PC-9 (cell line): ENCODE measurements around the gene TXNDC2. TPM values are rescaled to one million over a fixed set of nuclear protein-coding genes. Genes with fewer than 3 reads are reported as not detected.
A peak's percentile ranks its signal among the peaks of the same experiment; 100 is the strongest.
"Not testable (repeated sequence)": the region's sequence is repeated elsewhere in the genome, so short reads cannot be mapped to it uniquely, and the experiment has no call there.

Source experiments
- BruUV-seq: library from RNA; stranded (reverse); fragments of 400-500 nt; replicated peaks from 2 replicates; lab custom pipeline; 2021; lab: Mats Ljungman, UMichigan
- CTCF ChIA-PET: fragments of 300-600 bp; sonication (Branson Sonifier 250); formaldehyde crosslinking; loops from one replicate; lab custom pipeline; 2022; ENCODE audit warnings: antibody characterized with exemption; lab: Charles Lee
- POLR2A ChIA-PET: fragments of 300-600 bp; sonication (Branson Sonifier 250); formaldehyde crosslinking; loops from one replicate; lab custom pipeline; 2022; ENCODE audit warnings: antibody characterized with exemption; ENCODE audit not compliant: unreplicated experiment; lab: Charles Lee
- DNase-seq, 2 experiments: peaks; one replicate each; pipeline versions ENCODE4 v3.0.0 to v3.0.0-alpha.2; 2015 to 2022; ENCODE audit warnings: mixed read lengths in 1 of 2
- H2AFZ ChIP-seq: fragments of 200-600 bp; sonication (generic); 2 replicates; pipeline ENCODE4 v1.8.1; 2017; ENCODE audit warnings: antibody characterized with exemption
- H3F3A ChIP-seq: fragments of 200-600 bp; sonication (generic); 2 replicates; pipeline ENCODE4 v1.8.1; 2017; ENCODE audit warnings: antibody characterized with exemption, mild to moderate bottlenecking, low read depth; ENCODE audit not compliant: insufficient read depth
- H3K27ac ChIP-seq: fragments of 200-600 bp; sonication (generic); 2 replicates; pipeline ENCODE4 v1.6.1; 2016; ENCODE audit warnings: mixed run types
- H3K27me3 ChIP-seq: fragments of 200-600 bp; sonication (generic); 2 replicates; pipeline ENCODE4 v1.6.1; 2016; ENCODE audit warnings: low read depth, mixed run types; ENCODE audit not compliant: insufficient read depth
- H3K36me3 ChIP-seq: fragments of 200-600 bp; sonication (generic); 2 replicates; pipeline ENCODE4 v1.6.1; 2016; ENCODE audit warnings: low read depth, mixed run types
- H3K4me1 ChIP-seq: fragments of 200-600 bp; sonication (generic); replicated peaks from 2 replicates; pipeline ENCODE4 v1.6.1; 2016; ENCODE audit warnings: mixed run types; ENCODE audit not compliant: insufficient read depth
- H3K4me2 ChIP-seq: fragments of 200-600 bp; sonication (generic); 2 replicates; pipeline ENCODE4 v1.6.1; 2017; ENCODE audit warnings: mixed run types
- H3K4me3 ChIP-seq: fragments of 200-600 bp; sonication (generic); 2 replicates; pipeline ENCODE4 v1.6.1; 2016; ENCODE audit warnings: mixed run types
- H3K79me2 ChIP-seq: fragments of 200-600 bp; sonication (generic); 2 replicates; pipeline ENCODE4 v1.6.1; 2017; ENCODE audit warnings: low read depth, mixed run types
- H3K9me2 ChIP-seq: fragments of 200-600 bp; sonication (generic); 2 replicates; pipeline ENCODE4 v1.8.1; 2017; ENCODE audit warnings: mild to moderate bottlenecking; ENCODE audit not compliant: insufficient read depth
- H3K9me3 ChIP-seq: fragments of 200-600 bp; sonication (generic); 2 replicates; pipeline ENCODE4 v1.8.1; 2016; ENCODE audit warnings: low read depth; ENCODE audit not compliant: insufficient read depth
- H4K20me1 ChIP-seq: fragments of 200-600 bp; sonication (generic); 2 replicates; pipeline ENCODE4 v1.8.1; 2017; ENCODE audit not compliant: insufficient read depth
- EZH2 ChIP-seq: fragments of 200-600 bp; sonication (generic); IDR thresholded peaks from 2 replicates; pipeline ENCODE4 v1.8.0; 2017; ENCODE audit warnings: antibody characterized with exemption, low read depth
- intact Hi-C: fragments of 100-400 bp; cut with micrococcal nuclease; formaldehyde crosslinking; loops from one replicate; pipeline ENCODE4 v1.10.0; 2022; ENCODE audit not compliant: unreplicated experiment
- total RNA-seq: library from RNA; stranded (reverse); gene quantifications from 2 replicates; pipeline ENCODE4 v1.2.3, GENCODE V29; 2021
- TF ChIP-seq, protein P1 (sequence below): fragments of 200-600 bp; sonication (generic); conservative IDR thresholded peaks from 2 replicates; pipeline ENCODE4 v1.6.1; 2017; ENCODE audit warnings: mixed run types, antibody characterized with exemption, mild to moderate bottlenecking, moderate library complexity

Gene TXNDC2
- total RNA-seq, 1 experiment from 2014 or later, result 0.11 TPM

GRCh38 chr18:9898792-9899549 lies 13.2 kb downstream of the TXNDC2 start:
- no peak for TF ChIP-seq EZH2
- TF ChIP-seq, protein P1, sequence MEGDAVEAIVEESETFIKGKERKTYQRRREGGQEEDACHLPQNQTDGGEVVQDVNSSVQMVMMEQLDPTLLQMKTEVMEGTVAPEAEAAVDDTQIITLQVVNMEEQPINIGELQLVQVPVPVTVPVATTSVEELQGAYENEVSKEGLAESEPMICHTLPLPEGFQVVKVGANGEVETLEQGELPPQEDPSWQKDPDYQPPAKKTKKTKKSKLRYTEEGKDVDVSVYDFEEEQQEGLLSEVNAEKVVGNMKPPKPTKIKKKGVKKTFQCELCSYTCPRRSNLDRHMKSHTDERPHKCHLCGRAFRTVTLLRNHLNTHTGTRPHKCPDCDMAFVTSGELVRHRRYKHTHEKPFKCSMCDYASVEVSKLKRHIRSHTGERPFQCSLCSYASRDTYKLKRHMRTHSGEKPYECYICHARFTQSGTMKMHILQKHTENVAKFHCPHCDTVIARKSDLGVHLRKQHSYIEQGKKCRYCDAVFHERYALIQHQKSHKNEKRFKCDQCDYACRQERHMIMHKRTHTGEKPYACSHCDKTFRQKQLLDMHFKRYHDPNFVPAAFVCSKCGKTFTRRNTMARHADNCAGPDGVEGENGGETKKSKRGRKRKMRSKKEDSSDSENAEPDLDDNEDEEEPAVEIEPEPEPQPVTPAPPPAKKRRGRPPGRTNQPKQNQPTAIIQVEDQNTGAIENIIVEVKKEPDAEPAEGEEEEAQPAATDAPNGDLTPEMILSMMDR, result no peak
- Histone ChIP-seq H3K79me2 (no peaks in the 10 kb centered on the region), H3K27ac (peak overlapping the region; percentile 73), H3K4me2 (peak overlapping the region; percentile 63), H2AFZ (peak overlapping the region; percentile 61; the same call in 1 of the 2 replicates), H3K9me3 (no peaks in the 10 kb centered on the region), H4K20me1 (no peaks in the 10 kb centered on the region), H3K4me1 (peaks cover 25% of the 10 kb centered on the region), H3K27me3 (no peaks in the 10 kb centered on the region), H3K4me3 (no peak overlapping the region), H3K9me2 (no peaks in the 10 kb centered on the region), H3F3A (peaks cover 15% of the 10 kb centered on the region), H3K36me3 (no peaks in the 10 kb centered on the region)
- ChIA-PET CTCF (interaction anchor here (0.6 to 0.7 kb wide), 4 partner anchors 225 to 879 kb away, joined by 3 to 5 read pairs (median 4); no protein-coding TSS in a partner anchor), POLR2A (interaction anchor here (0.5 to 1.7 kb wide), 12 partner anchors 9 to 761 kb away, joined by 3 to 33 read pairs (median 7); partner anchors contain the start of gene VAPA)
- DNase-seq, result peak; percentile 56 to 99
- intact Hi-C loops, result loop anchor here (1.0 to 5.0 kb wide), 3 partner anchors 22 to 157 kb away; no protein-coding TSS in a partner anchor
- BruUV-seq, result no TSS peak

DNA sequence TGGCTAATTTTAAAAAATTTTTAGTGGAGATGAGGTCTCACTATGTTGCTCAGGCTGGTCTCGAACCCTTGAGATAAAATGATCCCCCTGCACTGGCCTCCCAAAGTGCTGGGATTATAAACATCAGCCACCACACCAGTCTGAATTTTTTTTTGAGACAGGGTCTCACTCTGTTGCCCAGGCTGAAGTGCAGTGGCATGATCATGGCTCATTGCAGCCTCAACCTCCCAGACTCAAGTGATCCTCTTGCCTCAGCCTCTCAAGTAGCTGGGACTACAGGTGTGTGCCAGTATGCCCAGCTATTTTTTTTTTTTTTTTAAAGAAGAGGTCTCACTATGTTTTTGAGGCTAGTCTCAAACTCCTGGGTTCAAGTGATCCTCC lies 13.8 kb downstream of the TXNDC2 start:
- not testable (repeated sequence) for DNase-seq, H3K79me2 ChIP-seq, H3K9me2 ChIP-seq, H2AFZ ChIP-seq, H3K9me3 ChIP-seq, H4K20me1 ChIP-seq, H3K36me3 ChIP-seq, H3K4me3 ChIP-seq, H3K27me3 ChIP-seq
- POLR2A ChIA-PET, result interaction anchor here (0.5 to 1.7 kb wide), 7 partner anchors 10 to 225 kb away, joined by 3 to 33 read pairs (median 10); partner anchors contain the start of gene VAPA
- CTCF ChIA-PET, result interaction anchor here (0.7 kb wide), 3 partner anchors 227 to 880 kb away, joined by 3 to 5 read pairs (median 4); no protein-coding TSS in a partner anchor
- intact Hi-C loops, result loop anchor here (1.0 to 5.0 kb wide), 3 partner anchors 22 to 157 kb away; no protein-coding TSS in a partner anchor
- Histone ChIP-seq H3K27ac (peak overlapping the region; percentile 73), H3K4me1 (peaks cover 25% of the 10 kb centered on the region), H3F3A (peaks cover 15% of the 10 kb centered on the region), H3K4me2 (peak overlapping the region; percentile 63)
- TSS peak; percentile 47 for BruUV-seq

- POLR2A ChIA-PET, result no interaction called here
- Histone ChIP-seq H3K4me1 (peaks cover 25% of the 10 kb centered on the region), H3K27me3 (no peaks in the 10 kb centered on the region), H3K27ac (no peak overlapping the region), H3K4me3 (no peak overlapping the region), H3K79me2 (no peaks in the 10 kb centered on the region), H3K36me3 (no peaks in the 10 kb centered on the region), H4K20me1 (no peaks in the 10 kb centered on the region), H3F3A (peaks cover 15% of the 10 kb centered on the region), H3K9me3 (no peaks in the 10 kb centered on the region), H3K4me2 (no peak overlapping the region), H3K9me2 (no peaks in the 10 kb centered on the region), H2AFZ (no peak overlapping the region)
- no TSS peak for BruUV-seq
- intact Hi-C loops, result no loop called here
- TF ChIP-seq EZH2, result no peak
- TF ChIP-seq, protein P1, result no peak
- CTCF ChIA-PET, result no interaction called here
- DNase-seq, result no peak
Measured at GRCh38 chr18:9900699-9901098, 14.9 kb downstream of the TXNDC2 start.
